MCF 10A (cell line): Measurements from ENCODE around the gene DAO. TPM values are rescaled to one million over a fixed set of nuclear protein-coding genes. Genes with fewer than 3 reads are reported as not detected.
A peak's percentile ranks its signal among the peaks of the same experiment; 100 is the strongest.
"Not testable (repeated sequence)": the region's sequence is repeated elsewhere in the genome, so short reads cannot be mapped to it uniquely, and the experiment has no call there.

Source experiments
- BruUV-seq: library from RNA; stranded (reverse); fragments of 400-500 nt; replicated peaks from 2 replicates; lab custom pipeline; 2021; lab: Mats Ljungman, UMichigan
- CTCF ChIA-PET: fragments of 300-600 bp; sonication (Branson Sonifier 250); formaldehyde crosslinking; extraction: SDS; loops from one replicate; lab custom pipeline; 2021; ENCODE audit warnings: antibody characterized with exemption, inconsistent platforms; lab: Yijun Ruan, JAX
- POLR2A ChIA-PET: fragments of 300-600, 350-650 bp; sonication (Branson Sonifier 250); formaldehyde crosslinking; extraction: SDS; loops from one replicate; lab custom pipeline; 2020; ENCODE audit warnings: antibody characterized with exemption, inconsistent platforms; lab: Yijun Ruan, JAX
- DNase-seq: peaks from one replicate; pipeline ENCODE4 v3.0.0-alpha.2; 2018; ENCODE audit not compliant: unreplicated experiment
- H3K27ac Mint-ChIP-seq: one replicate; pipeline ENCODE4 v1.8.0; 2022; ENCODE audit warnings: mild to moderate bottlenecking, low read depth, mixed read lengths; ENCODE audit not compliant: unreplicated experiment
- H3K27me3 Mint-ChIP-seq: one replicate; pipeline ENCODE4 v1.8.0; 2022; ENCODE audit warnings: mixed read lengths; ENCODE audit not compliant: insufficient read depth, unreplicated experiment
- H3K36me3 Mint-ChIP-seq: one replicate; pipeline ENCODE4 v1.8.0; 2022; ENCODE audit warnings: mild to moderate bottlenecking, moderate library complexity, mixed read lengths; ENCODE audit not compliant: insufficient read depth, unreplicated experiment
- H3K4me1 Mint-ChIP-seq: one replicate; pipeline ENCODE4 v1.8.0; 2022; ENCODE audit warnings: mixed read lengths; ENCODE audit not compliant: insufficient read depth, unreplicated experiment
- H3K4me3 Mint-ChIP-seq: one replicate; pipeline ENCODE4 v1.8.0; 2022; ENCODE audit warnings: mild to moderate bottlenecking, moderate library complexity, mixed read lengths; ENCODE audit not compliant: unreplicated experiment
- H3K9me3 Mint-ChIP-seq: one replicate; pipeline ENCODE4 v1.8.0; 2022; ENCODE audit warnings: mixed read lengths; ENCODE audit not compliant: unreplicated experiment
- CTCF ChIP-seq: fragments of 200-600 bp; IDR thresholded peaks from one replicate; pipeline ENCODE4 v1.8.0; 2022; ENCODE audit warnings: antibody characterized with exemption, mild to moderate bottlenecking; ENCODE audit not compliant: unreplicated experiment
- intact Hi-C: fragments of 100-400 bp; cut with micrococcal nuclease; formaldehyde crosslinking; loops from 2 replicates; pipeline ENCODE4 v1.14.1; 2022
- total RNA-seq: library from RNA; stranded (reverse); gene quantifications from 2 replicates; pipeline ENCODE4 v1.2.3, GENCODE V29; 2022

The DAO gene
- total RNA-seq, 1 experiment from 2014 or later: not detected

DNA sequence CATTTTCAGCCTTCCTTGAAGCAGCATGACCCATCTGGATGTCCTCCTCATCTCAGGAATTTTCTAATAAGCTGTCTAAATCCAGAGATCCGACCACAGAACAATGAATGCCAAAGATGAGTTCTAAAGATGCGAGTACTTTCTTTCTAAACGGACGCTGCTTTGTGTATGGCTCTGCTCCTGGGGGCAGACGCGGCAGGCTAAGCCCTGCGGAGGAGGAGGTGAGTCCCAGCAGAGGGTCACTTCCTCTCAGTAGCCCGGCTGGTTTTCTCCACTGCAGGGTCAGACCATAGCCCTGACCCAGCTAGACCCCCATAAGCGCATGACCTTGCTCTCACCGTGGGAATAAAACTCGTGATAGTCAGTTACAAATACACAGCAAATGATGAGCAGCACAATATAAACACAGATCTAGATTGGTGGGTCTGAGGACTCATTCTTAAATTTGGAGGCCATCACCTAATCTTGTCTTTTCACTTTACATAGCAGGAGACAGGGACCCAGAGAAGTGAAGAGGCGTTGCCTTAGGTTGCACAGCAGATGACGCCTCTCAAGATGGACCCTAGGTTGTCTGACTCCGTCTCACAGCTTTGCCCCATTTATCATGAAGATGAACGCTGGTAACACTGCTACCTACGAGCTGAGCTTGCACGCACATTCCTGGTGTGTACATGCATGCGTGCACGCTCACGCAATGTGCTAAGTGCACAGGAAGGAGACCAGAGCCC lies 39.1 kb upstream of the DAO start:
- Mint-ChIP-seq H3K4me1 (peaks cover 24% of the 10 kb centered on the region), H3K4me3 (no peak overlapping the region), H3K27ac (peak overlapping the region; percentile 87), H3K36me3 (peaks cover 51% of the 10 kb centered on the region), H3K9me3 (no peaks in the 10 kb centered on the region), H3K27me3 (no peaks in the 10 kb centered on the region)
- POLR2A ChIA-PET: no interaction called here
- no peak for TF ChIP-seq CTCF
- CTCF ChIA-PET: interaction anchor here (0.6 to 1.4 kb wide), 3 partner anchors 12 to 403 kb away, joined by 3 to 5 read pairs (median 3); no protein-coding TSS in a partner anchor
- no peak for DNase-seq
- intact Hi-C loops: no loop called here
- BruUV-seq: no TSS peak

DNA sequence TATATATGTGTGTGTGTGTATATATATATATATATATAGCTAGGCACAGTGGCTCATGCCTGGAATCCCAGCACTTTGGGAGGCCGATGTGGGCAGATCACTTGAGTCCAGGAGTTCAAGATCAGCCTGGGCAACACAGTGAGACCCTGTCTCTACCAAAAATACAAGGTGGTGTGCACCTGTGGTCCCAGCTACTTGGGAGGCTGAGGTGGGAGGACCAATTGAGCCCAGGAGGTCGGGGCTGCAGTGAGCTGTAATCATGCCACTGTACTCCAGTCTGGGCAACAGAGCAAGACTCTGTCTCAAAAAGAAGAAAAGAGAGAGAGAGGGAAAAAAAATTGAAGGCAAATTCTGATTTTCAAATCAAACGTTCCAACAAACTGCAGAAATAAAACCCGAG lies 38.1 kb upstream of the DAO start:
- intact Hi-C loops, POLR2A ChIA-PET, H3K27me3 Mint-ChIP-seq, DNase-seq, H3K4me3 Mint-ChIP-seq, H3K9me3 Mint-ChIP-seq, BruUV-seq: not testable (repeated sequence)
- peaks cover 19% of the 10 kb centered on the region for H3K4me1 Mint-ChIP-seq
- CTCF ChIA-PET: interaction anchor here (0.8 kb wide), 1 partner anchor 250 kb away, joined by 3 read pairs; no protein-coding TSS in a partner anchor
- peak overlapping the region; percentile 66 for H3K27ac Mint-ChIP-seq
- H3K36me3 Mint-ChIP-seq: peaks cover 51% of the 10 kb centered on the region

GRCh38 chr12:108842361-108842760 lies 37.5 kb upstream of the DAO start:
- Mint-ChIP-seq H3K27me3 (no peaks in the 10 kb centered on the region), H3K27ac (peak overlapping the region; percentile 66), H3K4me1 (peaks cover 14% of the 10 kb centered on the region), H3K9me3 (no peaks in the 10 kb centered on the region), H3K4me3 (no peak overlapping the region), H3K36me3 (peaks cover 51% of the 10 kb centered on the region)
- CTCF ChIA-PET: no interaction called here
- BruUV-seq: no TSS peak
- TF ChIP-seq CTCF: no peak
- no peak for DNase-seq
- intact Hi-C loops: no loop called here
- POLR2A ChIA-PET: no interaction called here

- Mint-ChIP-seq H3K4me3 (no peak overlapping the region), H3K27ac (no peak overlapping the region), H3K36me3 (peaks cover 53% of the 10 kb centered on the region), H3K9me3 (no peaks in the 10 kb centered on the region), H3K4me1 (peaks cover 9% of the 10 kb centered on the region), H3K27me3 (no peaks in the 10 kb centered on the region)
- BruUV-seq: no TSS peak
- no peak for TF ChIP-seq CTCF
- POLR2A ChIA-PET: no interaction called here
- CTCF ChIA-PET: interaction anchor here (0.6 kb wide), 1 partner anchor 273 kb away, joined by 3 read pairs; the partner anchor contains the start of gene ACACB
- no peak for DNase-seq
- intact Hi-C loops: no loop called here
Measured at GRCh38 chr12:108843187-108843586, 36.7 kb upstream of the DAO start.
